CD14-positive monocyte (primary cell): ENCODE measurements around the gene CST4. TPM values are rescaled to one million over a fixed set of nuclear protein-coding genes. Genes with fewer than 3 reads are reported as not detected.

ENCODE experiments used
- DNase-seq, 3 donors: peaks; one replicate each; pipeline ENCODE4 v3.0.0-alpha.2; 2011 to 2022
- H2AFZ ChIP-seq: 2 replicates; pipeline ENCODE4 v1.6.0; 2012; ENCODE audit warnings: mild to moderate bottlenecking, low read depth, low read length, inconsistent platforms; ENCODE audit not compliant: insufficient read depth, poor library complexity, severe bottlenecking
- H3K27ac ChIP-seq, 2 donors: 1 replicate in 1 of 2; 2 replicates in 1 of 2; pipeline ENCODE4 v1.5.1; 2012 to 2013; ENCODE audit warnings: low read length in 2 of 2, control low read depth in 1 of 2, inconsistent platforms in 1 of 2, low read depth in 1 of 2, mild to moderate bottlenecking in 1 of 2
- H3K27me3 ChIP-seq, 2 donors: one replicate each; pipeline versions ENCODE4 v1.6.0 to v1.6.1; 2011 to 2013; ENCODE audit warnings: low read length in 2 of 2; ENCODE audit not compliant: control insufficient read depth in 2 of 2, insufficient read depth in 2 of 2
- H3K36me3 ChIP-seq, 2 donors: replicated peaks in 1 of 2; 1 replicate in 1 of 2; 2 replicates in 1 of 2; pipeline versions ENCODE4 v1.5.1 to v1.6.1; 2012 to 2013; ENCODE audit warnings: low read length in 2 of 2, control low read depth in 1 of 2, inconsistent platforms in 1 of 2, mild to moderate bottlenecking in 1 of 2; ENCODE audit not compliant: insufficient read depth in 2 of 2, control insufficient read depth in 1 of 2
- H3K4me1 ChIP-seq, 2 donors: 1 replicate in 1 of 2; 2 replicates in 1 of 2; pipeline versions ENCODE4 v1.5.1 to v1.6.1; 2012 to 2013; ENCODE audit warnings: low read length in 2 of 2, control low read depth in 1 of 2, inconsistent platforms in 1 of 2, mild to moderate bottlenecking in 1 of 2, moderate library complexity in 1 of 2; ENCODE audit not compliant: insufficient read depth in 2 of 2, control insufficient read depth in 1 of 2
- H3K4me2 ChIP-seq: replicated peaks from 2 replicates; pipeline ENCODE3; 2012; ENCODE audit warnings: low read length, moderate library complexity, mild to moderate bottlenecking; ENCODE audit not compliant: poor library complexity, severe bottlenecking; ENCODE audit errors: extremely low read depth
- H3K4me3 ChIP-seq, 3 experiments: fragments of 200-600 bp in 1 of 3; sonication (generic) in 1 of 3; replicated peaks in 1 of 3; 1 replicate in 2 of 3; 2 replicates in 1 of 3; pipeline ENCODE4 v1.5.1; 2011 to 2013; ENCODE audit warnings: low read length in 3 of 3, mild to moderate bottlenecking in 3 of 3, control low read depth in 2 of 3, low read depth in 2 of 3, inconsistent platforms in 1 of 3, moderate library complexity in 1 of 3
- H3K79me2 ChIP-seq: 2 replicates; pipeline ENCODE4 v1.6.0; 2012; ENCODE audit warnings: mild to moderate bottlenecking, control low read depth, inconsistent platforms, low read length, moderate library complexity; ENCODE audit not compliant: insufficient read depth
- H3K9ac ChIP-seq: 2 replicates; pipeline ENCODE4 v1.6.0; 2017; ENCODE audit warnings: low read length, mild to moderate bottlenecking; ENCODE audit not compliant: insufficient read depth, poor library complexity, severe bottlenecking
- H3K9me3 ChIP-seq, 2 donors: replicated peaks in 1 of 2; 1 replicate in 1 of 2; 2 replicates in 1 of 2; pipeline versions ENCODE4 v1.5.1 to v1.6.1; 2012 to 2013; ENCODE audit warnings: low read length in 2 of 2, control low read depth in 1 of 2; ENCODE audit not compliant: control insufficient read depth in 1 of 2, insufficient read depth in 1 of 2
- H4K20me1 ChIP-seq: 2 replicates; pipeline ENCODE4 v1.6.0; 2012; ENCODE audit warnings: mild to moderate bottlenecking, low read length, control low read depth, moderate library complexity; ENCODE audit not compliant: insufficient read depth
- H3K27ac Mint-ChIP-seq, 7 donors: one replicate each; pipeline ENCODE4 v1.8.0; 2020; ENCODE audit warnings: mild to moderate bottlenecking in 7 of 7, mixed read lengths in 7 of 7, moderate library complexity in 6 of 7, inconsistent platforms in 2 of 7
- H3K27me3 Mint-ChIP-seq, 3 donors: one replicate each; pipeline ENCODE4 v1.8.0; 2021 to 2022; ENCODE audit warnings: low read depth in 3 of 3, mild to moderate bottlenecking in 3 of 3, mixed read lengths in 3 of 3, moderate library complexity in 3 of 3, inconsistent platforms in 1 of 3
- H3K36me3 Mint-ChIP-seq, 2 donors: one replicate each; pipeline ENCODE4 v1.8.0; 2020; ENCODE audit warnings: mixed read lengths in 2 of 2, inconsistent platforms in 1 of 2, mild to moderate bottlenecking in 1 of 2
- H3K4me1 Mint-ChIP-seq: one replicate; pipeline ENCODE4 v1.8.0; 2020; ENCODE audit warnings: mild to moderate bottlenecking, mixed read lengths
- H3K4me3 Mint-ChIP-seq, 2 donors: one replicate each; pipeline ENCODE4 v1.8.0; 2020; ENCODE audit warnings: mild to moderate bottlenecking in 2 of 2, mixed read lengths in 2 of 2, moderate library complexity in 1 of 2
- H3K9me3 Mint-ChIP-seq, 7 donors: one replicate each; pipeline ENCODE4 v1.8.0; 2020 to 2022; ENCODE audit warnings: mixed read lengths in 7 of 7, mild to moderate bottlenecking in 6 of 7, moderate library complexity in 6 of 7, inconsistent platforms in 2 of 7
- WGBS: methylation state at CpG from one replicate; pipeline ENCODE4 v1.1.5; 2013; ENCODE audit warnings: missing lambda C conversion rate; ENCODE audit not compliant: insufficient coverage; 5-methylcytosine and 5-hydroxymethylcytosine counted together
- intact Hi-C, 2 donors: fragments of 100-400 bp; cut with micrococcal nuclease; formaldehyde crosslinking; loops; one replicate each; pipeline versions ENCODE4 v1.15.0 to v1.15.1; 2023
- polyA plus RNA-seq, 3 donors: library from polyadenylated mRNA; depleted of rRNA in 1 of 3; unstranded in 2 of 3; stranded (reverse) in 1 of 3; fragments of 300-500 nt in 2 of 3; fragments of >200 nt in 1 of 3; fragmentation: Illumina TruSeq in 2 of 3; gene quantifications; 1 replicate in 2 of 3; 2 replicates in 1 of 3; pipeline ENCODE4 v1.2.3, GENCODE V29; 2012 to 2021
- TF ChIP-seq, protein P1 (sequence below): fragments of 200-600 bp; IDR thresholded peaks from one replicate; pipeline ENCODE4 v1.8.0; 2022; ENCODE audit warnings: antibody characterized with exemption, mild to moderate bottlenecking

CST4 gene
- polyA plus RNA-seq, 3 donors: not detected

DNA sequence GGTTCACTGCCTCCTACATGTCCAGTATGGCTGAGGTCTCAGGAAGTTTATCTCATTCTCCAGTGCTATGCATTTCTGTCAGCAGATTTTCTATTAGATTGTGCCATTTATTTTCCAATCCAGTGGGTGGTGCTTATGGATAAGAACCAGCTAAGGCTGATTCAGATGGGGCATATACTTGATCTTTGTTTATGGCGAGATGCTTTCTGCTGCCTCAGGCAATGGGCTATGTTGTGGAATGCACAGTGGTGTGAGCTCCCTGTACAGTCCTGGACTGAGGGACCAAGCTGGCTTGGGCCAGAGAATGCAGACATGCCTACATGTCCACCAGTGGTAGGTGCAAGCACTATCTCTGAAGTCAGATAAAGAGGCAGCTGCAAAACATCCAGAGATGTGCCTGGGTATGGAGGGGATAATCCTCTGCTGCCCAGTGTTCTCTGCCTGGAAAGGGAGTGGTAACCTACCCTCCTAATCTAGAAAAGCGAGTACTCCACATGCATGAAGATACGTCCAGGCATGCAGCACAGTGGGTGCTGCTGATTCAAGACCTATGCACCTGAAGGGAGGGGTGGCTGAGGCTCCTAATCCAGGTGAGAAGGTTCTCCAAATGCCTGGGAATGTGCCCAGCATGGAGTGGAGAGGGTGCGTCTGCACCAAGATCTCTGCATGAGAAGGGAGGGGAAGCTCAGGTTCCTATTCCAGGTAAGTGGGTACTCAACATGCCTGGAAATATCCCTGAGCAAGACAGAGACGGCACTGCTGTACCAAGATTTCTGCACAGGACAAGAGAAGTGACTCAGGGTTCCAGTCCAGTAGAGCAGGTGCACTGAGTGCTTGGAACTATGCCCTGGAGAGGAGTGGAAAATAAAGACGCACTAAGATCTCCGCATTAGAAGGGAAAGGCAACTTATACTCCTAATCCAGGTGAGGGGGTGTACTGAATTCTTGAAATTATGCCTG is 9.4 kb downstream of the CST4 start:
- H3K4me3 ChIP-seq: no peak overlapping the region
- Mint-ChIP-seq H3K36me3 (no peaks in the 10 kb centered on the region), H3K9me3 (peaks cover 0 to 2% (median 0%) of the 10 kb centered on the region in 7 donors), H3K4me1 (peaks cover 8% of the 10 kb centered on the region), H3K4me3 (no peak overlapping the region), H3K27me3 (peaks cover 5 to 8% (median 8%) of the 10 kb centered on the region in 3 donors), H3K27ac (no peak overlapping the region)
- WGBS: 94% methylated on average over 4 of the region's 7 CpGs
- H3K27ac ChIP-seq: no peak overlapping the region
- DNase-seq: no peak
- H3K9me3 ChIP-seq: no peaks in the 10 kb centered on the region
- no peaks in the 10 kb centered on the region for H3K27me3 ChIP-seq
- intact Hi-C loops: no loop called here
- TF ChIP-seq, protein P1, sequence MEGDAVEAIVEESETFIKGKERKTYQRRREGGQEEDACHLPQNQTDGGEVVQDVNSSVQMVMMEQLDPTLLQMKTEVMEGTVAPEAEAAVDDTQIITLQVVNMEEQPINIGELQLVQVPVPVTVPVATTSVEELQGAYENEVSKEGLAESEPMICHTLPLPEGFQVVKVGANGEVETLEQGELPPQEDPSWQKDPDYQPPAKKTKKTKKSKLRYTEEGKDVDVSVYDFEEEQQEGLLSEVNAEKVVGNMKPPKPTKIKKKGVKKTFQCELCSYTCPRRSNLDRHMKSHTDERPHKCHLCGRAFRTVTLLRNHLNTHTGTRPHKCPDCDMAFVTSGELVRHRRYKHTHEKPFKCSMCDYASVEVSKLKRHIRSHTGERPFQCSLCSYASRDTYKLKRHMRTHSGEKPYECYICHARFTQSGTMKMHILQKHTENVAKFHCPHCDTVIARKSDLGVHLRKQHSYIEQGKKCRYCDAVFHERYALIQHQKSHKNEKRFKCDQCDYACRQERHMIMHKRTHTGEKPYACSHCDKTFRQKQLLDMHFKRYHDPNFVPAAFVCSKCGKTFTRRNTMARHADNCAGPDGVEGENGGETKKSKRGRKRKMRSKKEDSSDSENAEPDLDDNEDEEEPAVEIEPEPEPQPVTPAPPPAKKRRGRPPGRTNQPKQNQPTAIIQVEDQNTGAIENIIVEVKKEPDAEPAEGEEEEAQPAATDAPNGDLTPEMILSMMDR: no peak
- H3K4me1 ChIP-seq: peaks cover 5 to 7% of the 10 kb centered on the region in 2 donors
- H3K36me3 ChIP-seq: no peaks in the 10 kb centered on the region
- no peak overlapping the region for H3K9ac ChIP-seq
- no peak overlapping the region for H3K4me2 ChIP-seq
- H4K20me1 ChIP-seq: no peaks in the 10 kb centered on the region
- no peaks in the 10 kb centered on the region for H3K79me2 ChIP-seq
- peak overlapping the region; percentile 54 for H2AFZ ChIP-seq

DNA sequence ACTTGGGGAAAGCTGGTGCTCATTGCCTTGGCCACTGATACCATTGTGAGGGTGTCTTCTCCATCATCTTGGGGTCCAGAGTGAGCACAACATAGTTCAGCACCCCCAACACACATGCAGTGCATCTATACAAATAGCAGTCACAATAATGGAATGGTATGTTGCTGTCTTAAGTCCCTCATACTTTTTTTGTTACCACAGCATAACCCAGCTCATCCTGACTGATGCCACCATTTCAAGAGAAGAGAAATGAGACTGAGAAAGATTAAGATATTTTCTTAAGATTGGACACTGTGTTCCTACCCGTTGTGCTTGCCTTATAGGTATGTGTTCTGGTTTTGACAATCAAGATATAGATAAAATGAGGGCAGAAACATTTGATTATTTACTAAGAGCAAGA is 15.6 kb downstream of the CST4 start:
- Mint-ChIP-seq H3K27ac (no peak overlapping the region), H3K27me3 (peaks cover 2 to 8% (median 6%) of the 10 kb centered on the region in 3 donors)

More for the DNA sequence above, 15.6 kb downstream of the CST4 start:
- no peaks in the 10 kb centered on the region for H3K79me2 ChIP-seq
- Mint-ChIP-seq H3K9me3 (peaks cover 0 to 4% (median 0%) of the 10 kb centered on the region in 7 donors), H3K4me3 (no peak overlapping the region), H3K4me1 (no peaks in the 10 kb centered on the region), H3K36me3 (no peaks in the 10 kb centered on the region)
- TF ChIP-seq, protein P1: no peak
- no peaks in the 10 kb centered on the region for H3K27me3 ChIP-seq
- no peak overlapping the region for H3K4me2 ChIP-seq
- no peak overlapping the region for H3K27ac ChIP-seq
- no peaks in the 10 kb centered on the region for H3K4me1 ChIP-seq
- H3K4me3 ChIP-seq: no peak overlapping the region
- no peak for DNase-seq
- no peaks in the 10 kb centered on the region for H3K36me3 ChIP-seq
- no peak overlapping the region for H2AFZ ChIP-seq
- WGBS: no CpG with 5 or more reads among the region's 1 CpG
- H3K9me3 ChIP-seq: no peaks in the 10 kb centered on the region
- intact Hi-C loops: no loop called here
- H3K9ac ChIP-seq: no peak overlapping the region
- no peaks in the 10 kb centered on the region for H4K20me1 ChIP-seq
